ENCODE data around the gene PDHB.

PDHB gene

DNA sequence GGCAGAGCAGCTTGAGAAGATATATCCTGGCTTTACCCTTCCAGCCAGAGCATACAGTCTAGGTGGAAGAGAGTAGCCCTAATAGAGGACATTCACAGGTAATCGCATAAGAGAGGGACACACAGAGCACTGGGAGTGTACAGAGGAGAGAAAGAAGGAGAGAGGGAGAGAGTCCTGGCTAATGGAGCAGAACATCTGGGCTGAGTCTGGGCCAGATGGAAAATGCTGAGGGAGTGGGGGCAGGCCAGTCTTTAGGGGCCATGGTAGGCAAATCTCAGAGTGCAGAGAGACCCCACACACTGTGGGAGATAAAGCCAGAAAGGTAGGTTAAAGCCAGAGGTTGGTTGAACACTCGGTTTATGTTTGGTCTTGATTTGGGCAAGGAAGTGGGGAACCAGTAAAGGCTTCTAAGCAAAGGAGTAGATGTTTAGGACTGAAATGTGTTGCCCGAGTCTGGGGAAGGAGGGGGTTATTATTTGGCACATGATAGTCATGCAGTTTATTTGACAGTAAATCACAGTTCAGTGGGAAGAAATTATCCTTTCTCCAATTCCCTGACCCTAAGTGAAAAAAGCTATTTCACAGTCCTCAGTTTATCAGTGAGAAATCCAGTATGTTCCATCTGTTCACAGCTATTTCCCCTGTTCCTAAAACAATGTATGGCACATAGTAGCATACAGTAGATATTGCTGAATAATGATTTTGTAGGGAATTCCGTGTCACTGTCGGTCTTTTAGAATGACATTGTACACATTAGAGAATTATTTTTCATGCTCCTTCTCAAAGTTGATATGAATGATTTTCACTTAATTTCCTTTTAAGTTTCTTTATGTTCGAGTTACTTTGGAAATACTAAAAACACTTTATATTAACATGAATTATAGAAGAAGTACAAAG, 45.7 kb downstream of the PDHB start:
- TF ChIP-seq, protein P1, sequence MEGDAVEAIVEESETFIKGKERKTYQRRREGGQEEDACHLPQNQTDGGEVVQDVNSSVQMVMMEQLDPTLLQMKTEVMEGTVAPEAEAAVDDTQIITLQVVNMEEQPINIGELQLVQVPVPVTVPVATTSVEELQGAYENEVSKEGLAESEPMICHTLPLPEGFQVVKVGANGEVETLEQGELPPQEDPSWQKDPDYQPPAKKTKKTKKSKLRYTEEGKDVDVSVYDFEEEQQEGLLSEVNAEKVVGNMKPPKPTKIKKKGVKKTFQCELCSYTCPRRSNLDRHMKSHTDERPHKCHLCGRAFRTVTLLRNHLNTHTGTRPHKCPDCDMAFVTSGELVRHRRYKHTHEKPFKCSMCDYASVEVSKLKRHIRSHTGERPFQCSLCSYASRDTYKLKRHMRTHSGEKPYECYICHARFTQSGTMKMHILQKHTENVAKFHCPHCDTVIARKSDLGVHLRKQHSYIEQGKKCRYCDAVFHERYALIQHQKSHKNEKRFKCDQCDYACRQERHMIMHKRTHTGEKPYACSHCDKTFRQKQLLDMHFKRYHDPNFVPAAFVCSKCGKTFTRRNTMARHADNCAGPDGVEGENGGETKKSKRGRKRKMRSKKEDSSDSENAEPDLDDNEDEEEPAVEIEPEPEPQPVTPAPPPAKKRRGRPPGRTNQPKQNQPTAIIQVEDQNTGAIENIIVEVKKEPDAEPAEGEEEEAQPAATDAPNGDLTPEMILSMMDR (IDR thresholded peaks at IDR 0.05; ENCODE audit: control insufficient read depth, extremely low read depth, insufficient read depth) = no peak
- H3K4me3 ChIP-seq (ENCODE audit: low read depth, low read length) = no peak overlapping the region
- no peak for DNase-seq (ENCODE audit: low read depth)

DNA sequence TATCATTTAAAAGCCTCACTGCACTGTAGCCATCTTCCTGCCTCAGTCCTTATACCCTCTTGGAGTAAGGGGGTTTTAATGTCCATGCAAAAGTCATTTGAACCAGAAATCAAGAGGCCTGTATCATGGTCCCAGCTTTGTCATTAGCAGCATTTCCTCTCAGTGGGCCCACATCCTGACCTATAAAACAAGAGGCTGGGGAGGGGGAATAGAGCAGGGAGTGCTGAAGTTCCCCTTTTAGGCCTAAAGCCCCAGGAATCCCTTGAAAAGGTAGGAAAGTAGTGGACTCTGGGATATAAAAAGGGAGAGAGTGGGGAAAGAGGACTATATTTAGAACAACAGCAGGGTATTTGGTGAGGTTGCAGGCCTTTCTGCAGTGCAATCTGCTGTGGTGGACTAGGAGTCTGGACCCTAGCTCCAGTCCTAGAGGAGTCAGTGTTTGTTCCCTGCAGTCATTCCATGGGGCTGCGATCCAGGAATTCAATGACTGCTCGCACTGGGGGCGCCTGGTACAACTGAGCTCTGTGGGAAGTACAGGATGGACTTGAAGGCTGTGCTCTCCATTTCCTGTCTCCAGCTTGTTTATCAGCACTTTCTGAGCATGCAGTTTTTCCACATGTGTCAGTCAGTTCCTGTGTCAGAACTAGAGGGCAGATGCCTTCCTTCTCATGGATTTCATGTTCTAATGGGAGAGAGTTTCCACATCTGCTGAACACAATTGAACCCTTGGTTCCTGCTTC, 46.8 kb downstream of the PDHB start:
- H3K4me3 ChIP-seq (ENCODE audit: low read depth, low read length) = no peak overlapping the region
- no peak for DNase-seq (ENCODE audit: low read depth)
- TF ChIP-seq, protein P1 (IDR thresholded peaks at IDR 0.05; ENCODE audit: control insufficient read depth, extremely low read depth, insufficient read depth) = no peak

DNA sequence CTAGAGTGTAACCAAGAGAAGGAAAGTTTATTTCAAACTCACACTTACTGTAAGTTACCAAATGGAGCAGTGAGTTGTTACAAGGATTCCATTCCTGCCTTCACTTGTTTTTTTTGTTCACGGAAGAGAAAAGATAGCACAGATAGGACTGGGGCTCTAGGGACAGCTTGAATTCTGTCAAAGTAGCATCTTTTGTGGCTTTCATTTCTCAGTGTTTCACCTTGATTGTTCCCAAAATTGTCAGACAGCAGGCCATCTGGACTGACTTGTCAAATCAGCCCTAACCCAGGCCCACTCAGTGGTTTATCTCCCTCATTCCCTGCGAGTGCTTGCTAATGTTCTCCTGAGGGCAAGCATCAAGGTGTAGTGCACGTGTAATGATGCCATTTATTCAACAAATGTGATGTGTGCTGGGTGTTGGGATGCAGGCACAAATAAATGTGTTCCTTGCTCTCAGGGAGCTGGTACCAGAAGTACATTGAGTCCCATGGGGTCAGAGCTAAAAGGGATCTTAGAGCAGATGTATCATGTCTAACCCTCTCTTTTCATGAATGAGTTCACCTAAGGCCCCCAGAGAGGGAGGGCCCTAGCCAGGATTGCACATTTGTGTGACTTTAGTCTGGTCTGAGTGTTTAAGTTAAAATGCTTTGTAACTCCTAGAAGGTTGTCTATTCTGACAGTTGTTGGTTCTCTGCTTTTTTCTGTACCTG, 49.1 kb downstream of the PDHB start:
- no peak for DNase-seq (ENCODE audit: low read depth)
- H3K4me3 ChIP-seq (ENCODE audit: low read depth, low read length) = no peak overlapping the region

DNA sequence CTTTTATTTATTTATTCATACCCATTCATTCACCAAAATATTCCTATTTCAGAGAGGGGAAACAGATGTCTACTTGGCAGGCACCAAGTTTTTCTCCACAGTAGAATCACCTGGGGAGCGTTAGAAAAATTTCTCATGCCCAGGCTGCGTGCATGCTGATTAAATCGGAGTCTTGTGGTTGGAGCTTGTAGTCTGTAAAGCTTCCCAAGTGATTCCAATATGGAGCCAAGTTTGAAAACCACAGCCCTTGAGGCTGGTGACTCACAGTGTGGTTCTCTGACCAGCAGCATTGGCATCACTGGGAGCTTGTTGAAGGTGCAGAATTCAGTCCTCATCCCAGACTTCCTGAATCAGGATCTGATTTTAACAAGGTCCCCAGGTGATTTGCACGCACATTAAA, 49.7 kb downstream of the PDHB start:
- no peak overlapping the region for H3K4me3 ChIP-seq (ENCODE audit: low read depth, low read length)
- TF ChIP-seq, protein P1 (IDR thresholded peaks at IDR 0.05; ENCODE audit: control insufficient read depth, extremely low read depth, insufficient read depth) = no peak
- DNase-seq (ENCODE audit: low read depth) = no peak

More for the DNA sequence above, 49.1 kb downstream of the PDHB start:
- TF ChIP-seq, protein P1 (IDR thresholded peaks at IDR 0.05; ENCODE audit: control insufficient read depth, extremely low read depth, insufficient read depth) = no peak

DNA sequence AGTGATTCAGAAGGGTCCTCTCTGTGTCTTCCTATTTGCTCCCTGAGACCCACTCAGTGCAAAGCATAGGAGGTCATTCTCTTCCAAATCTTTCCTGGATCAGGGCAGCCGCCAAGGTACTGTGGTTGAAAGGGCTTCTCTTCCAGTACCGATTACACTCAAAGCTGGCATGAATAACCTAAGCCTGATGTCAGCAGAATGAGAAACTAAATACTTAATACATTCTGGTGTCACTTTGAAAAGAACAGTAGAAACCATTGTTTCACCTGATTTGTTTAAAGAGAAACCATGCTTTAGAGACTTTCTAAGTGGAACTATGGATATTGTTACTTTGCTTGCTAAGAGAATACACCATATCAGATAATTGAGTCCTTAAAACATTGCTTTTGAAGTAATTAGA, 50.2 kb downstream of the PDHB start:
- no peak for DNase-seq (ENCODE audit: low read depth)
- TF ChIP-seq, protein P1 (IDR thresholded peaks at IDR 0.05; ENCODE audit: control insufficient read depth, extremely low read depth, insufficient read depth) = no peak
- no peak overlapping the region for H3K4me3 ChIP-seq (ENCODE audit: low read depth, low read length)

DNA sequence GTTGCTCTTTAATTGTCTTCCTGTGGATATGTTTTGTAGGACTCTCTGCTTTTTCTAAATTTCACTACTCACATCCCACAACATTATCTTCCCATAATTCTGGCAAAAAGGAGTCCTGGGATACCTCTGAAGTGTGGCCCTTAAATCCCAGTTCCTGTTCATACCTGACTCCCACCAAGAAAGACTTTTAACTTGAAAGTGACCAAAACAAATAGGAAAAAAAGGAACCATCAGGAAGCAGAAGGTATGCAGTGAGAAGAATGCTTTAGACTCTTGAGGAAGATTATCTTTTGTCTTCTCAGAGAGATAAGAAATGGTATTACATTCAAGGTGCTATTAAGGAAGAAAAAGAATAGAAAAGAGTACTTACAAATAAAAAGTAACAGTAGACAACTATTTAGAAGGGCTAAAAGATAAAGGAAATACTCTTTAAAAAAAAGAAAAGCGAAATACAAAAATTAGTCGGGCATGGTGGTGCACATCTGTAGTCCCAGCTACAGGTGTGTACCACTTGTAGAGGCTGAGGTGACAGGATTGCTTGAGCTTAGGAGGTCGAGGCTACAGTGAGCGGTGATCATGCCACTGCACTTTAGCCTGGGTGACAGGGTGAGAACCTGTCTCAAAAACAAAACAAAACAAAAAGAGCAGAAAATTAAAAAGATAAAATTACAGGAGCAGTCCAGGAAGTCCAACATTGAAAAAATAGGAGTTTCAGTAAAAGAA, 54.1 kb downstream of the PDHB start:
- H3K4me3 ChIP-seq (ENCODE audit: low read depth, low read length) = no peak overlapping the region
- TF ChIP-seq, protein P1 (IDR thresholded peaks at IDR 0.05; ENCODE audit: control insufficient read depth, extremely low read depth, insufficient read depth) = no peak
- no peak for DNase-seq (ENCODE audit: low read depth)
